RWPE1 (cell line): ENCODE data around the gene INSIG2.
A peak's percentile ranks its signal among the peaks of the same experiment; 100 is the strongest.

ENCODE experiments used
- CTCF ChIA-PET: fragments of 350-600 bp; sonication (Branson Sonifier 250); formaldehyde crosslinking; extraction: SDS; loops from one replicate; lab custom pipeline; 2021; lab: Yijun Ruan, JAX
- POLR2A ChIA-PET: fragments of 400-600 bp; formaldehyde crosslinking; extraction: SDS; loops from one replicate; lab custom pipeline; 2020; ENCODE audit warnings: antibody characterized with exemption; ENCODE audit not compliant: low non-redundant PET; lab: Yijun Ruan, JAX
- DNase-seq: peaks from one replicate; pipeline ENCODE4 v3.0.0; 2012; ENCODE audit warnings: low spot score
- H3K27ac ChIP-seq: fragments of 450-650 bp; 2 replicates; pipeline ENCODE4 v1.5.1; 2017
- CTCF ChIP-seq: fragments of 450-650 bp; conservative IDR thresholded peaks from 2 replicates; pipeline ENCODE4 v1.5.1; 2017; ENCODE audit warnings: low read depth, mild to moderate bottlenecking

The INSIG2 gene

GRCh38 chr2:118088051-118089024 lies at the start of gene INSIG2:
INSIG2 (plus strand) TSS chr2:118088471; CDS start chr2:118096557, 8,086 bp downstream.
- peak; percentile 95 for DNase-seq
- ChIA-PET POLR2A (no interaction called here), CTCF (interaction anchor here (0.6 to 1.0 kb wide), 2 partner anchors 14 to 42 kb away, joined by 3 read pairs; no protein-coding TSS in a partner anchor)
- TF ChIP-seq CTCF = no peak
- H3K27ac ChIP-seq = peak within 1 kb of the TSS; percentile 72

GRCh38 chr2:118040891-118041290 lies 47.4 kb upstream of the INSIG2 start:
- TF ChIP-seq CTCF = no peak
- ChIA-PET CTCF (interaction anchor here (0.7 kb wide), 1 partner anchor 8 kb away, joined by 3 read pairs; no protein-coding TSS in a partner anchor), POLR2A (no interaction called here)
- DNase-seq = no peak
- no peak overlapping the region for H3K27ac ChIP-seq

- no peak overlapping the region for H3K27ac ChIP-seq
- DNase-seq = no peak
- CTCF ChIA-PET = interaction anchor here (1.6 kb wide), 1 partner anchor 11 kb away, joined by 3 read pairs; no protein-coding TSS in a partner anchor
- POLR2A ChIA-PET = no interaction called here
- TF ChIP-seq CTCF = no peak
These were observed 44.1 kb upstream of the INSIG2 start for GRCh38 chr2:118044103-118044716.

GRCh38 chr2:118044854-118045253 lies 43.4 kb upstream of the INSIG2 start:
- no peak for DNase-seq
- no peak overlapping the region for H3K27ac ChIP-seq
- POLR2A ChIA-PET = no interaction called here
- CTCF ChIA-PET = interaction anchor here (1.6 kb wide), 1 partner anchor 12 kb away, joined by 3 read pairs; no protein-coding TSS in a partner anchor
- no peak for TF ChIP-seq CTCF

GRCh38 chr2:118045286-118045685 lies 43.0 kb upstream of the INSIG2 start:
- TF ChIP-seq CTCF = no peak
- ChIA-PET CTCF (interaction anchor here (0.6 to 1.6 kb wide), 2 partner anchors 13 to 547 kb away, joined by 3 read pairs; no protein-coding TSS in a partner anchor), POLR2A (no interaction called here)
- DNase-seq = no peak
- H3K27ac ChIP-seq = no peak overlapping the region

GRCh38 chr2:118046634-118047210 lies 41.5 kb upstream of the INSIG2 start:
- DNase-seq = peak; percentile 48
- H3K27ac ChIP-seq = no peak overlapping the region
- ChIA-PET CTCF (interaction anchor here (0.5 to 2.9 kb wide), 17 partner anchors 8 to 1362 kb away, joined by 3 to 18 read pairs (median 4); partner anchors contain the start of gene INSIG2), POLR2A (no interaction called here)
- peak; percentile 66 for TF ChIP-seq CTCF
